Progenitor cell of endocrine pancreas (in vitro differentiated cells): ENCODE data around the gene PM20D1. TPM values are rescaled to one million over a fixed set of nuclear protein-coding genes. Genes with fewer than 3 reads are reported as not detected.

ENCODE experiments used
- DNase-seq: peaks from one replicate; pipeline ENCODE4 v3.0.0; 2021; ENCODE audit warnings: low spot score; ENCODE audit not compliant: unreplicated experiment
- H3K27ac Mint-ChIP-seq: 2 replicates; pipeline ENCODE4 v1.8.0; 2021; ENCODE audit warnings: mild to moderate bottlenecking, moderate library complexity, mixed read lengths
- H3K27me3 Mint-ChIP-seq: 2 replicates; pipeline ENCODE4 v1.8.0; 2021; ENCODE audit warnings: mixed read lengths
- H3K36me3 Mint-ChIP-seq: 2 replicates; pipeline ENCODE4 v1.8.0; 2022; ENCODE audit warnings: mixed read lengths; ENCODE audit not compliant: insufficient read depth
- H3K4me1 Mint-ChIP-seq: 2 replicates; pipeline ENCODE4 v1.8.0; 2021; ENCODE audit warnings: low read depth, mixed read lengths
- H3K4me3 Mint-ChIP-seq: 2 replicates; pipeline ENCODE4 v1.8.0; 2021; ENCODE audit warnings: low read depth, mild to moderate bottlenecking, moderate library complexity, mixed read lengths
- H3K9me3 Mint-ChIP-seq: 2 replicates; pipeline ENCODE4 v1.8.0; 2021; ENCODE audit warnings: low read depth, mixed read lengths
- CTCF ChIP-seq: fragments of 200-600 bp; sonication (generic); IDR thresholded peaks from one replicate; pipeline ENCODE4 v1.5.0; 2021; ENCODE audit warnings: antibody characterized with exemption, mild to moderate bottlenecking; ENCODE audit not compliant: unreplicated experiment
- total RNA-seq: library from RNA; stranded (reverse); gene quantifications from 2 replicates; pipeline ENCODE4 v1.2.1, GENCODE V29; 2021

Gene PM20D1
- total RNA-seq, 1 donor from 2014 or later = not detected

DNA sequence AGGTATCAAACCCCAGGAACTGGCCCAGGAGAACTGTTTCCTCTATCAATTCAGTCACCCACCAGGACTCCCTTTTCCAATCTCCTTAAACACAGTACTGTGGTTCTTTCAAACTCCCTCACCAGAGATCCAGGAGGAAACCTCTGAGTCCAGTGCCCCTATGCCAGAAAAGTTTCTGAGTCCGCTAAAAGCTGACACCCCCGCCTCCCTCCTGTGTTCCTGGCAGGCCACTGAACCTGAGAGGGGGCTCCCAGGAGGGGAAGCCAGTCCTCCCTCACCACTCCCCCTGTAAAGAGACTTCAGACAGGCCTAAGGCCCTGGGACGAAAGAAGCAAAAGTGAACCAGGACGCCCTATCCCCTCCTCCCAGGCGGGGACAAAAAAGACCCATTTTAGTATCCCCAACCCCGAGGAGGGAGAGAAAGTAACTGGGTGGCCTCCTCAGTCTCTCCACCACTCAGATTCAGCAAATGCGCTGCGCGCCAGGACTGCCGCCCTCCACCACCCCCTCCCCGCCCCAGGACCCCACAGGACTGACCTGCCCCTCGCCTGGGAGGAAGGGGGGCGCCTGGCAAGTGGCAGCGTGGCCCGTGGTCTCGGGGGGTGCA is 37.6 kb downstream of the PM20D1 start:
- peak; percentile 15 for DNase-seq
- Mint-ChIP-seq H3K4me3 (peak overlapping the region; percentile 87), H3K27me3 (no peaks in the 10 kb centered on the region), H3K27ac (peak overlapping the region; percentile 83), H3K4me1 (peaks cover 24% of the 10 kb centered on the region), H3K36me3 (peaks cover 11% of the 10 kb centered on the region), H3K9me3 (no peaks in the 10 kb centered on the region)
- TF ChIP-seq CTCF = no peak

DNA sequence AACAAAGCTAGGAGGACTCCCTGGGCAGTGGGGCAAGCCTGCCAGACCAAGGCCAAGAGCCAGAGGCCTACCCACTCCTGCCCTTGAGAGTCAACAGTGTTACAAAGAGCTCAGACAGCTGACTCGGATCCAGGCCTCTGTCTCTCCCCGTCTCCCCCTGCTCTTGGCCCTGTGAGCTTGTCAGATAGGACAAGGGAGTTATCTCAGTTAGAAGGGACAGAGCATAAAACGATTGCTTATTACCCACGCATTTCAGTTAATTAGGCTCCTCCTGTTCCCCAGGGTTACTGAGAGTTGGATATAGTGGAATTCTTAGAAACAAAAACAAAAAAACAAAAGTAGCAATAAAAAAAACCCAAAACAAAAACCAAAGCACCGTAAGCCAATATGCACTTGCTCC is 38.3 kb downstream of the PM20D1 start:
- Mint-ChIP-seq H3K36me3 (peaks cover 11% of the 10 kb centered on the region), H3K27ac (peak overlapping the region; percentile 83)

GRCh38 chr1:205810448-205811157 is 39.3 kb downstream of the PM20D1 start:
- TF ChIP-seq CTCF = peak; percentile 43
- H3K9me3 Mint-ChIP-seq = no peaks in the 10 kb centered on the region
- H3K27ac Mint-ChIP-seq = no peak overlapping the region
- peaks cover 11% of the 10 kb centered on the region for H3K36me3 Mint-ChIP-seq
- no peak overlapping the region for H3K4me3 Mint-ChIP-seq
- no peak for DNase-seq
- peaks cover 24% of the 10 kb centered on the region for H3K4me1 Mint-ChIP-seq
- H3K27me3 Mint-ChIP-seq = no peaks in the 10 kb centered on the region

More for the DNA sequence above, 38.3 kb downstream of the PM20D1 start:
- Mint-ChIP-seq H3K9me3 (no peaks in the 10 kb centered on the region), H3K4me1 (peaks cover 24% of the 10 kb centered on the region), H3K4me3 (peak overlapping the region; percentile 87), H3K27me3 (no peaks in the 10 kb centered on the region)
- TF ChIP-seq CTCF = no peak
- DNase-seq = no peak

GRCh38 chr1:205809942-205810345 is 40.0 kb downstream of the PM20D1 start:
- no peaks in the 10 kb centered on the region for H3K9me3 Mint-ChIP-seq
- no peaks in the 10 kb centered on the region for H3K27me3 Mint-ChIP-seq
- no peak overlapping the region for H3K27ac Mint-ChIP-seq
- no peak overlapping the region for H3K4me3 Mint-ChIP-seq
- TF ChIP-seq CTCF = no peak
- peaks cover 11% of the 10 kb centered on the region for H3K36me3 Mint-ChIP-seq
- peaks cover 24% of the 10 kb centered on the region for H3K4me1 Mint-ChIP-seq
- DNase-seq = no peak

- Mint-ChIP-seq H3K36me3 (peaks cover 13% of the 10 kb centered on the region), H3K27me3 (no peaks in the 10 kb centered on the region), H3K9me3 (no peaks in the 10 kb centered on the region), H3K27ac (no peak overlapping the region), H3K4me1 (peaks cover 22% of the 10 kb centered on the region), H3K4me3 (no peak overlapping the region)
- TF ChIP-seq CTCF = no peak
- no peak for DNase-seq
These were observed 40.5 kb downstream of the PM20D1 start for GRCh38 chr1:205809469-205809868.
